ENCODE data around the gene EVA1C.
A peak's percentile ranks its signal among the peaks of the same experiment; 100 is the strongest.
"Not testable (repeated sequence)": the region's sequence is repeated elsewhere in the genome, so short reads cannot be mapped to it uniquely, and the experiment has no call there.

EVA1C gene

DNA sequence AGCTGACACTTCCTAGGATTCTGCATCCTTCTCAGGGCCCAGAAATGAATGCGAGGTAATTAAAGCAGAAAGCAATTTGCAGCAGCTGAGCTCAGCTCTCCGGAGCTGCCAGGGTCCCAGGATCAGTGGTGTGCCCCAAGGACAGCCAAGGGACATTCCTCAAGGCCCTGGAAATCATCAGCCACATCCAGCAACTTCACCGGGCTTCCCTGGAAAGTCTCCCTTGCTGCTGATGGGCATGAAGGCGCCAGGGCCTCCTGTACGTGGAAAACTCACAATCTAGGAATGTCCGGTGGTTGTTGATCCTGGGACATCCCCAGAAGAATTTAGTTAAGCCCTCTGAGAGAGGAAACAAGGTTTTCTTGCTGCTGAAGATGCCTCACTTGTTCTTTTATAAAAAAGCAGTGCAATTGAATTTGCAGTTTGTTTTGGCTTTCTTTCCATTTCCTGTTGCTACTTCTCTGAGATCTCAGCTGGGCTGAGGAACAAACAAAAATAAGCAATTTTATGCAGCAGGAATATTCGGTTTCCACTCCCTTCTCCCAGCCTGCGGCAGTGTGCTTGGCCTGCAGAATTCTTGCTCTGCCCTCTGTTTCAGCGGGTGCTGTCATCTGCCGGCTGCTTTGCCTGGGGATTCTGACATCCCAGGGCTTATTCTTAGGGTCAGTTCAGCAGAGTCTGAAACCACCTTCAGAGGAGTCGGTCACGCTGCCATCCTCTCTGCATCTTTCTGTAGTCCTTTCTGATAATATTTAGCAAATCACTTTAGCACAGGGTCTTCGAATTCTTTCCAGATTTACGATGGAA lies 86.9 kb downstream of the EVA1C start:
- no peak for DNase-seq (ENCODE audit: low spot score)

GRCh38 chr21:32503641-32504040 lies 91.1 kb downstream of the EVA1C start:
- not testable (repeated sequence) for DNase-seq (ENCODE audit: low spot score)

- not testable (repeated sequence) for DNase-seq (ENCODE audit: low spot score)
Observed at GRCh38 chr21:32505767-32506166, 93.3 kb downstream of the EVA1C start.

GRCh38 chr21:32506411-32506965 lies 94.0 kb downstream of the EVA1C start:
- DNase-seq (ENCODE audit: low spot score), result not testable (repeated sequence)

DNA sequence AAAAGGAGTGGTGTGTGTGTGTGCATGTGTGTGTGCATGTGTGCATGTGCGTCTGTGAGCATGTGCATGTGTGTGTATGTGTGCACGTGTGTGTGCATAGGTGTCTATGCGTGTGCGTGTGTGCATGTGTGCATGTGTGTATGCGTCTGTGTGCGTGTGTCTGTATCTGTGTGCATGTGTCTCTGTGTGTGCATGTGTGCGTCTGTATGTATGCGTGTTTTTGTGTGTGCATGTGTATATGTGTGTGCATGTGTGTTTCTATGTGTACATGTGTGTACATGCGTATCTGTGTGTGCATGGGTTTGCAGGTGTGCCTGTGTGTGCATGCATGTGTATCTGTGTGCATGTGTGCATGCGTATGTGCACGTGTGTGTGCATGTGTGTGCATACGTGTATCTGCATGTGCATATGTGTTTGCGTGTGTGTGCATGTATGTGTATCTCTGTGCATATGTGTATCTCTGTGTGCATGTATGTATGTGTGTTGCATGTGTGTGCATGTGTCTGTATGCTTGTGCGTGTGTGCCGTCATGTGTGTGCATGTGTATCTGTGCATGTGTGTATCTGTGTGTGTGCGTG lies 94.9 kb downstream of the EVA1C start:
- no peak for DNase-seq (ENCODE audit: low spot score)

- not testable (repeated sequence) for DNase-seq (ENCODE audit: low spot score)
Observed at GRCh38 chr21:32508036-32508435, 95.5 kb downstream of the EVA1C start.

DNA sequence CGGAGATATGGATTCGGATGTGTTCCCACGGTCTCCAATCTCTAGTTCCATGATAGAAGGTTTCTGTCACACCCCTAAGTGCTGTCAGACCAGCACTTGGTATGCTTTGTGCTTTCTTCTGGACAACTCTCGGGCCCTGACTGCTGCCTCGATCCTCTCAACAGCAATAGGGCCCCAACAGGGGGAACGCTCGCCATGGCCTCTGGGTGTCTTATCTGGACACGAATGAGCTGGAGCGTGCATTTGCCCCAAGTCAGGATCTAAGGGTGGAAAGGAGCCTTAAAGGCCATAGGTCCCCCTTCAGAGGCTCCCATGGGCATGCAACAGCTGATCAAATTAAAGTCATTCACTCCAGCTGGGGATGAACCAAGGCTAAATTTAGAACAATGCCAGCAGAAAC lies 96.1 kb downstream of the EVA1C start:
- DNase-seq (ENCODE audit: low spot score), result no peak

GRCh38 chr21:32508975-32509374 lies 96.5 kb downstream of the EVA1C start:
- DNase-seq (ENCODE audit: low spot score), result not testable (repeated sequence)

DNA sequence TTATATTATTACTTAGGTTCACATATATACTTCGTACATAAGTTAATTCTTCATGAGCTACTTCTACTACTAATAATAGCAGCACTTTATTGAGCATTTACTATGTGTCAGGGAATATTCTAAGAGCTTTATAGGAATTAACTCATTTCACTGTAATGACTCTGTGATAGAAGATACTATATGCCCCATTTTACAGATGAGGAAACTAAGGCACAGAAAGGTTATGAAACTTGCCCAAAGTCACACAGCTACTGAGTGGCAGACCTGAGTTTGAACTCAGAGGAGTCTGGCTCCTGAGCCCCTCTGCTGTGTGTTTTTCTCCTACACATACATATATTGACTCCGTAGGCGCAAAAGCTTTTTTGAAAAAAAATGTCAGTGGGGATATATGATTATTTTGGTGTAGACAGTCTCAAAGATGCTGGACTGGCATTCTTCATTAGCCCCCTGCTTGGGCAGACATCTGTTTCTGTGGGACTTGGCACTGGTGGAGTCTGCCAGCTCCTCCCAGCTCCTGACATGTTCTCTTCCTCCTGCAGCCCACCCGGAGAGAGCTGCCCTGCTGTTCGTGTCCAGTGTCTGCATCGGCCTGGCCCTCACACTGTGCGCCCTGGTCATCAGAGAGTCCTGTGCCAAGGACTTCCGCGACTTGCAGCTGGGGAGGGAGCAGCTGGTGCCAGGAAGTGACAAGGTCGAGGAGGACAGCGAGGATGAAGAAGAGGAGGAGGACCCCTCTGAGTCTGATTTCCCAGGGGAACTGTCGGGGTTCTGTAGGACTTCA lies 102.0 kb downstream of the EVA1C start:
- DNase-seq (ENCODE audit: low spot score), result peak; percentile 58

- peak; percentile 41 for DNase-seq (ENCODE audit: low spot score)
Observed at GRCh38 chr21:32515874-32516273, 103.4 kb downstream of the EVA1C start.

- no peak for DNase-seq (ENCODE audit: low spot score)
Observed at GRCh38 chr21:32516756-32517649, 104.5 kb downstream of the EVA1C start.

DNA sequence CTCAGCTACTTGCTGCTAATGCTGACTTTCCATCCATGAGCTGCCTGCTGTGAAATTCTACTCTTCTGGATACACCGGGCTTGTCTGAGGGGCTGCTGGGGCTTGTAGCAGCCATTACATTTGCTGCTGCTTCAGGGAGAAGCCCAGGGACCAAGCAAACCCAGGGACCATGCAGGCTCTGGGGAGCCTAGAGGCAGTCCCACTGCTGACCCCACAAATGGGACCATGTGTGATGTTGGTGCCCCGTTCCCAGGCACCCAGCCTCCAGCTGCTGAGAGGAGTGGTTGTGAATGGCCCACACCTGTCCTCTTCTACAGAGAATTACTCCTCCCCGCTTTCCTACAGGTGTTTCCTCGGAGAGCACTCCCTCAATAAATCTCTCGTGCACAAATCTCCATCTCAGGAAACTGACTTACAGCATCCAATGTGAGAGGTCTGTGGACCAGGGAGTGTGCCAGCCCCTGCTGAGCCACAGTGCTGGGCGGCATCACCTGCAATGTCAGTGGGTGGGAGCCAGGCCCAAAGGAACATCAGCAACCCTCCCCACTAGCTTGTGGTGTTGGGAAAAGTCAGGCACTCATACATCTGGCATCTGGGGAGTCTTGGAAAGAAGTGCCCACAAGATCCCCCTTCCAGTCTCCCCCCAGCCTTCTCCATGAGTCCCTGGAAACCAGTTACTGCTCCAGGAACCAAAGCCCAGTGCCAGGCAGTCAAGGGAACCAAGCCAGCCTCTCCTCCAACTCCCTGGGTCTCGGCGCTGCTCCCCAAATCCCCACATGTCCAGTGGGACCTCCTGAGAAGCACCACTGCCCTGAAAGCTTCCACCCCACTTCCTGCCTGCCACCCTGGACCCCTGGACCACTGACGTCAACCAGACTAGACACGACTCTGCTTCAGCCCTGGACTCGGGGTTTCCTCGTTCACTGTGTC lies 107.7 kb downstream of the EVA1C start:
- DNase-seq (ENCODE audit: low spot score), result peak; percentile 2

DNA sequence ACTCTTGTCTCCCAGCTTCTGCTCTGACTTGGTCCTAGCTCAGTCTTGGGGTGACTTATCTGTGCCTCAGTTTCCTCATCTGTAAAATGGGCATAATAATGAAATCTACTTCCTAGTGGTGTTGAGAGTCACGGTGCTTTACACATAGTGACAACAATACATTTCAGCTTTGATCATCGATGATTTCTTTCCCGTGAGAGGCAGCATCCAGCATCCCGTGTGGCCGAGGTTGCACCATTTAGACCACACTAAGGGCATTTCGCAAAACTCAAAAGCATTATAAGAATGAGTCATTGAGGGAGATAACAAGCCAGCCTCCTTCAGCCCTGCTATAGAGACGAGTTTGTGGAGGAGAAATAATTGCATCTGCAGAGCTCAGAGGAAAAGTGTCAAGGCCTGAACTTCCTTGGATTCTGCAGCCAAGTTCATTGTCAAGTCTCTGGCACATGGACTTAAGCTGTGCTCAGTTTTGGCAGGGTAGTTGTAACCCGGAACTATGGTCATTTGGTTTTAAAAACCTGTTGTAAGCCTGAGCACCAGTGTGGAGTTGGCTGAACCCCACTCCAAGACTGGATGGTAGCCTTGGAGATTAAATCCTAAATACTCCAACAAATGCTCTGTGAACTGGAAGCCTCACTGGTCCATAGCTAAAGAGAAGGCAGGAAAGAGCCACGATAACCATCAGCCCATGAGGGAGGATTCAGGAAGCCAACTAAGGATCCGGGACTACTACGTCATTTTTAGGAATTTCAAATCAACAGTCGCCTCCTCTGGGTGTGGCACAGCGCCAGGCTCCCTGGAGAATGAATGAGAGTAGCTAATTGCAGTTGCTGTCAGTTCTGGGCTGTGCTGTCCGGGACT lies 108.6 kb downstream of the EVA1C start:
- DNase-seq (ENCODE audit: low spot score), result peak; percentile 61

DNA sequence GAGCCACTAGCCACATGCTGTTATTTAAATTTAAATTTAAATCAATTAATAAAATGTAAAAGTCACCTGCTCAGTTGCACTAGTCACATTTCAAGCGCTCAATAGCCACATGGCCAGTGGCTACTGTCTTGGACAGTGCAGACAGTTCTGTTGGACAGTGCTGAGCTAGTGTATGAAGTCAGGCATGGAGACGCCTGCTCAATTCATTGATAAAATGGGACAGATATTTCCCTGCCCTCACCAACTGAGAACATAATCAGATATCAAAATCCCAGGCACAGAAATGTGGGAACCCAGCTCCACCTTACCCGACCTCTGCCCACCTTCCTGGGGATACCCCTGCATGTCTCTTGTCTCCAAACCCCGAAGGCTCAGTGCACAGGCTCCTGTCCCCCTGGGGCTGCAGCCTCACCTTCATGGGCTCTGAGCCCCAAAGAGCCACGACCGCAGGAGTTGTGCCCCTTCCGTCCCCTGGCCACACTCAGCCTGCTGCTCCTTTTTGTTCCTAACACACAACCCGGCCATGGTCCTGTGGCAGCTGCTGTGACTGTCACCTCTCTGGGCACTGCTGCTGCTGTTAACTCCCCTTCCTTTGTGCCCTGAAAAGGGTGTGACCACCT lies 109.3 kb downstream of the EVA1C start:
- DNase-seq (ENCODE audit: low spot score), result no peak

DNA sequence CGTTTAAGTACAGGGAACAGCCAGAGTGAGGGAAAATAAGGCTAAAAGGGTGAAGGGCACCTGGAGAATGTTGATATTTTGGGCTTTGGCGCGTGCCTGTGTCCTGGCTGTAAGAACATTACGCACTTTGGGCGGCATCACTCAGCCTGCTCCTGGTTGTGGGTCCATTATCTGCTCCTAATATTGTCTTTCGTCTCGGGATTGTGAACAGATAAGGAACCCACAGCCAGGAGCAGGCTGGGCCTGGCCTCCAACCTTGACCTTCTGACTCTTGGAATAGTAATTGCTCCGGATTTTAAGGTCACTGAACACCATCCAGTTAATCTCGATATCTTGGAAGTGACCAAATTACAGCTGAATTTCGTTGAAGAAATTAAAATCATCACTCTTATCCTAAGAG lies 111.0 kb downstream of the EVA1C start:
- DNase-seq (ENCODE audit: low spot score), result no peak

GRCh38 chr21:32523988-32524719 lies 111.6 kb downstream of the EVA1C start:
- DNase-seq (ENCODE audit: low spot score), result no peak

DNA sequence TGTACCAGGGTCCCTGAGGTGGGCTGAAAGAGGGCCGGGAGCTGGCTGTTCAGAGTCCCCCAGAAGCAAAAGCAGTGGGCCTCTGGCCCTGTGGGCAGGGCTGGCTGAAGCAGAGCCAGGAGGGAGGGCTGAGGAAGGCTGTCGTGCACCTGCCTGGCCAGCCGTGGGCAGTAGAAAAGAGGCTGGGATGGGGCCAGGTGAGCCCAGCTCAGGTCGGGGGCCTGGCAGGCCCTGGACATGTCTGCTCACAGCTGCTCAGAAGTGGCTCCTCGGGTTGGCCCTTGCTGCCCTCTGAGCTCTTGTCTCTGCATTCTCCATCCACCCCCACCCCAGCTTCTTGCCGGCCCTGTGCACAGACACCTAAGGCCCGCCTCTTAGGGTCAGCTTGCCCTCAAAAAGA lies 112.8 kb downstream of the EVA1C start:
- no peak for DNase-seq (ENCODE audit: low spot score)

DNA sequence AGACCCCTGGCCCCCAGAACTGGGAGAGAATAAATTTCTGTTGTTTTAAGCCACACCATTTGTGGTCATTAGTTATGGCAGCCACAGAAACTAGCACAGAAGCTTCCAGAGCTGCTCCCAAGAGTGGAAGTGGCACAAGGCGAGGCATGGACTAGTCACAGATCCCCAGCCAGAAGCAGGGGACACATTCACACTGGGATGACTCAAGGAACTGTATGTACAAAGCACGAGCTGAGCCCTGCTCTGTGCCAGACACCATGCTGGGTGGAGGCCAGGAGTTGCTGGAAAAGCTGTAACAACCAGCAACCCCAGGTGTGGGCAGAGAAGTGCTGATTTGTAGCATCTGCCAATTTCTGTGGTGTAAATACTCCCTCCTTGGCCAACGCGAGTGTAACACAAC lies 117.2 kb downstream of the EVA1C start:
- DNase-seq (ENCODE audit: low spot score), result no peak

Measured in cerebellar cortex (tissue), 1 donor.